Activated T-cell treated with anti-CD3 and anti-CD28 coated beads for 4 hours (primary cell): Measurements from ENCODE around the gene CCN6.
"Not testable (repeated sequence)": the region's sequence is repeated elsewhere in the genome, so short reads cannot be mapped to it uniquely, and the experiment has no call there.

ENCODE experiments used
- DNase-seq: peaks from one replicate; pipeline ENCODE4 v3.0.0-alpha.2; 2020

CCN6 gene

DNA sequence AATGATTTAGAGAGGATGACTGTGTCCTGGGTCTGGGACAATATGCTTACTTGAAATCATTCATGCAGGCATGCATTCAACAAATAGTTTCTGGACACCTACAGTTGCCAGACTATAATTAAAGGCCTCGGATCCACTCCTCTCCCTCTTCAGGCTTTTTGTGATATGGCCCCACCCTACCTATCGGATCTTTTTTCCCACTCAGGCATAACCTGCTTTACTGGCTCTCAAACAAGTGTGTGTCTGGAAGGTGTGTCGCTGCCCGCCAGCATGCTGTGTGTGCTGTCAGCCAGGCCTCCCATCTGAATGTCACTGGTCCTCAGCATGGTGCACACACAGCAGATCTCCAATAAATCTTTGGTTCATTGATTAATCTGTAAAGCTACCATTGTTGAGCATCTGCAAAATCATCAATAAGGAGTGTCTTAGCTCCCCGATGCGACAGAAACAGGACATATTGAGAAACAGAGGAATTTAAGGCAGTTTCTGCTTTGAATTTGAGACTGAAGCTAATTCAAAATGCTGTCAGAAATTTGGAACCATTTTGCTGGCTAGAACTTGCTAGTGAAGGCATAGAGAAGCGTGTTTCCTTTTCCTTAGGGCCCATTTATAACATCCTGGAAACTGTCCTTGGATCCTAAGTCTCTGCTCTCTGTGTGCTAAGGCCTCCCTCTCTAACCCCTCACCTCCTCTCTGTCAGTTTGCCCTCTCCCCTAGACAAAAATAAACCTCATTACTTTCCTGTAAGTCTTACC, 23.5 kb upstream of the CCN6 start:
- DNase-seq: no peak

- no peak for DNase-seq
Observed at GRCh38 chr6:112030961-112031660, 22.8 kb upstream of the CCN6 start.

DNA sequence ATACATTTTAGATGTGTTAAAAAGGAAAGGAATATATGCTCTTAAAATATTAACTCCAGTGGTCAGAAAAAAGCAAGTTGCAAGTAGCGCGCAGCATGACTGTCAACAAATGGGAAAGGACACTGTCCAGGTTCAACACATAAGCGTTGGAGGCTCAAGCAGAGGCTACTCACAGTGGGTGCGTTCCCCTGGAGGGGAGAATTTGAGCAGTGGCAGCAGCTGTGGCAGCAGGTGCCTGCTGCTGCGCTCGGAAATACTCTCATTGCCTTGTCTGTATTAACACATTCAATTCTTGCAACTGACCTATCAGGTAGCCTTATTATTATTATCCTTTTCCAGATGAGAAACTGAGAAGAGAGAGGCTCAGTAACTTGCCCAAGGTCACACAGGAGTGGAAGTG, 21.9 kb upstream of the CCN6 start:
- DNase-seq: no peak

DNA sequence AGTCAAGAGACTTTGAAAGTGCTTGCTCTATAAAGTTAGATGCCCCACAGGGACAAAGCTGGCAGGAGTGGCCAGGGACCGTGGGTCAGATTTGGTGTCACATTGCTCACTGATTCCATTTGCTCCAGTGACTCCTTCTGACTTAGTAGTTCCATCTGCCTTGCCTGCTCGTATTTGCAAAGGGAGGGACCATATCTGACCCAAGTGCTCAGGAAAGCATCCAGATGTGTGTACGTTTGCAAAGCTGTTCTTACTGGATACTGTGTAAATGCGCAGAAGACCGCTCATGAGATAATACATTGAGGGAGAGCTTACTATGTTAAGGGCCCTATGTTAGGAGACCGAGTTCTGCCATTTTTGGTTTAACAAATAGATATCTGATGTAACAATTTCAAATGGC, 21.2 kb upstream of the CCN6 start:
- DNase-seq: no peak

GRCh38 chr6:112033791-112034615, 19.9 kb upstream of the CCN6 start:
- DNase-seq: no peak

DNA sequence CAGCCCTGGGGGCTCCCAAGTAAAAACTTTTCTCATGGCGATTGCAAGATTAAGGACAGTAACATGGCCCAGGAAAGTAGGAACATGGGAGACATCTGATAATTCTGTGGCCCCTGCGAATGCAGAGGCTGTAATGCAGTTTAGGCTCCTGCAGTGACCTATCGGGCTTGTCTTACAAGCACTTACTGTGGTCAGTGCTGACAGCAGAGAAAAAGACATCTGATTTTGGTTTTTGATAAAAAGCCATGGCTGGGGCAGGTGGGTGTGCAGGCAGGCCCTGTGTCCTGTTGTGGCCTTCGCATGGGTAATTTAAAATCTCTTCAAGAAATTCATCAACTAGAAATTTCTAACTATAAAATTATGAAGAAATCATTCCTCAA, 19.3 kb upstream of the CCN6 start:
- DNase-seq: no peak

GRCh38 chr6:112036088-112036637, 17.7 kb upstream of the CCN6 start:
- DNase-seq: no peak

DNA sequence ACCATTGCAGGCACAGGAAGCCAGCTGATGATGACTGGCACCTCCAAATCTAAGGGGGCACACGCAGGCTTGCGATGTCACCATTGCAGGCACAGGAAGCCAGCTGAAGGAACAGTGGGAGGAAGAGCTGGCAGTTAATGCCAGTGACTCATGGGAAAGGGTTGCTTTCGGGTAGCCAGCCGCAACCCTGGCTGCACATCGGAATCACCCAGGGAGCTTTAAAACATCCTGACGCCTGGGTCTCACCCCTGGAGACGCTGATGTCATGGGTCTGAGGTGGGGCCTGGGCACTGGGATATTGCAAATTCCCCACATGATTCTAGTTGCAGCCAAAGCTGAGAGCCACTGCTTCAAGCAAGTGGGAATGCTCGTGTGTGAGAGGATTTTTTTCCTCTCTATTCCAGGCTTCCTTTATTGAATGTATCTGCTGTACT, 16.1 kb upstream of the CCN6 start:
- DNase-seq: no peak

DNA sequence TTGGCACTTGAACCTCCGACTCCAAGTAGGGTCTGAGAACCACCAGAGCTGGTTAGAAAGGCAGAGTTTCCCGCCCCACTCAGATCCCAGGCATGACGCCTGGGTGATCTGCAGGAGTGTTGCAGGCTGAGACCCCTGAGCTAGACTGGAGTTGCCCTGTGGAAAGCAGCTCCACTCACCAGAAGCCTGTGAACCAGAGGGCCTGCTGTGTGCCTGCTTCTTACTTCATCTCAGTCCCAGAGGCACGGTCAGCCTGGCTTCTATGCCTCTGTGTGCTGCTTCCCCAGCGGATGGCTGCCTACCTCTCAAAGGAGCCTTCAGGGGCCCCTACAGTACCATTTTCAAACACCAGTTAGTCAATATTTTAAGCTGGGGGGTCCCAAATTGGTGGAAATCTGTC, 15.6 kb upstream of the CCN6 start:
- DNase-seq: no peak

- no peak for DNase-seq
Observed at GRCh38 chr6:112038756-112039430, 15.0 kb upstream of the CCN6 start.

DNA sequence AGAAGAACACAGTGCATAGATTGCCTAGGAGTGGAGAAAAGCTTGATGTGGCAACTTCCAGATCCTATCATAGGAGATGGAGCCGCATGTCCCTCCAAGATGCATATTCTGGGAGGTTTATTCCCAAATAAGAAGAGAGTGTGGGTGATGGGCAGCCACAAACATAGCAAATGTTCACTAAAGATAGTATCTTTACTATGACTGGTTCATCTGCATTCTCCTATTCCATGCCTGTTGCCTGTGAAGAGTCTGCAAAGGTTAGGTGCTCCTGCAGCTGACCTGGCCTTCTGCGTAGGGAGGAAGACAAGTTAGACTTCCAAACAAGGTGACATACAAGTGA, 14.5 kb upstream of the CCN6 start:
- DNase-seq: no peak

DNA sequence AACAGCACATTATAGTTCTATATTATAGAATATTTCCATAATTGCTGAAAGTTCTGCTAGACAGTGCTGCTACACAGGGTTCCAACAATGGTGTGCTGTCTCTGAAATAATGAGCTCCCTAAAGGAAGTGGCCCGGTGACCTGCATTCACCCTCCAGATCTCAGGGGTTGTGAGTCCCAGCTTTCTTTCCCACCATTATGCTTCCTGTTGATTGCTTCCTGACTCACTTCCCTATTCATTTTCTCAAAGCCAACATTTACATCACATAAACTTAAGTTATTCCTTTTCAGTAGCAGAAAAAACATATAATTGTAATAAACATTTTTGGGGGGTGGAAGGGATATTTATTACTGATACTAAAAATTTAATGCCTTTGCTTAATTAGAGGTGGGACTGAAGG, 12.9 kb upstream of the CCN6 start:
- no peak for DNase-seq

DNA sequence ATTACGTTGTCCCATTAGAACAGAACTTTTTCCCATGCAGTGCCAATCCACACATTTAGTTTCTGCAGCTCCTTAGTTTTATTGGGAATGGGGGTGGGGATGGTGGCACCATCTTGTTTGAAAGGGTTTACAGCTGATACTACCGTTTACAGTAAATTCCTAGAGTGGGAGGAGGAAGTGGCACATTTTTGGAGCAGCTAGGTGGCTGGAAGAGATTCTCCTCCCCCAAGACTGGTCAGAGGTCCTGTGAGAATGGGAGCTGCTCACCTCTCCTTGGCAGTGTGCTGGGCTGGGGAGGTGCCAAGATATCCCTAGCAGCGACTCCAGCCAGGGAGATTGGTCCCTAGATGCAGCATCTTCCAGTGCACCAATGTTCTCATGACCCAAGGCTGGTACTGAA, 12.4 kb upstream of the CCN6 start:
- no peak for DNase-seq

DNA sequence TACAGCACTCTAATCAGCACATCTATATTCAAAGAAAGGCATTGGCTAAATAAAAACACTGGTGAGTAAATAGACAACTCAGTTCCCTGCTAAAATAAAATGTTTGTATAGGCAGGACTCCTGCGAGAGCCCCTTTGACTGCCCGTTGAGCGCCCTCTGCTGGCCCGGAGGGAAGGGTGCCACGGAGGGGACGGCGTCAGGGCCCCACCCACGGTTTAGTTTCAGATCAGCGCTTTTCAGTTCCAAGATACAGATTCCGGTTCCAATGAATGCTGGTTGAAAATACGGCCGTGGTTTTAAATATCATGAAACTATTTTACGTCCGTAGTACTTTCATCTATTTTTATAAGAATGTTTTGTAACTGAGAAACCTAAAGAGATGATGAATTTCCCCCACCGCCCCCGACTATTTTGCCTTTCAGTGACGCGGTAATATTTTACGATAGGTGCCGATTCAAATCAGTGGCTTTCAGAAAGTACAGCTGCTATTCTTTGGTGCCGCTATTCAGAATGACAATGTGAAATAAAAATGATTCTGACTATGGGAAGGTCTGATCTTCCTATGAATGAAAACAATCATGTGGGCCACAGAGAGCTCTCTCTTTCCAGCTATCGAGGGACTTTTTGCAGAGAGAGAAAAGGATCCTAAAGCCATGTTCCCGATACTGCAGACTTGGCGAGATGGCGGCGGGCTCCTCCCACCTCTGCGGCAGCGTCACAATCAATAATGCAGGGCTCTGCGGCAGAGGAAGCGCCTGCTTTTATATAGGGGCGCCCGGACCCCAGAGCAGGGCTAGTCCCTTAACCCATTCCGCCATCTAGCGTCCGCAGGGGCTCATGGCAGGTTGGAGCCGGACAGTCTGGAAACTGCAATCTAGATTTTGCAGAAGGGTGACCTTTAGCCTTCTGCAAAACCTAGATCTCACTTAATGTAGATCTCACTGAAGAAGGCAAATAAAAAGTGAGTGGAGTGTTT, 10.6 kb upstream of the CCN6 start:
- DNase-seq: peak; percentile 92

DNA sequence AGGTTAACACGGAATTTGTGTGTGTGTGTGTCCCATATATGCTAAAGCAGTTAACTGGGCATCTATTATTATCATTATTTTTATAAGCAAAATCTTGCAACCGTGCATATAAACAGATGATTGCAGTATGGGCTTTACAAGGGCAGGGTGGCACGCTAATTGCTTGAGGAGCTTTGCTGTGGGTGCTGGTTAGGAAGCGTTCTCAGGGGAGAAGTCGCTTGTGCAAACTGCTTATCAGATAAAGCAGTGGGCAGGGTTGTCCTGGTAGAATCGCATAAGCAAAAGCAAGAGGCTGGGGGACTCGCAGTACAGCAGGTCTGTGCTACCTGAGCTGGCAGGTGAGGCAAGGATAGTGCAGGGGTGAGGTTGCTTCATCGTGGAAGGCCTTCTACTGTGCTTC, 9.7 kb upstream of the CCN6 start:
- no peak for DNase-seq

GRCh38 chr6:112044856-112045255, 9.0 kb upstream of the CCN6 start:
- no peak for DNase-seq

GRCh38 chr6:112047523-112047922, 6.4 kb upstream of the CCN6 start:
- DNase-seq: not testable (repeated sequence)

DNA sequence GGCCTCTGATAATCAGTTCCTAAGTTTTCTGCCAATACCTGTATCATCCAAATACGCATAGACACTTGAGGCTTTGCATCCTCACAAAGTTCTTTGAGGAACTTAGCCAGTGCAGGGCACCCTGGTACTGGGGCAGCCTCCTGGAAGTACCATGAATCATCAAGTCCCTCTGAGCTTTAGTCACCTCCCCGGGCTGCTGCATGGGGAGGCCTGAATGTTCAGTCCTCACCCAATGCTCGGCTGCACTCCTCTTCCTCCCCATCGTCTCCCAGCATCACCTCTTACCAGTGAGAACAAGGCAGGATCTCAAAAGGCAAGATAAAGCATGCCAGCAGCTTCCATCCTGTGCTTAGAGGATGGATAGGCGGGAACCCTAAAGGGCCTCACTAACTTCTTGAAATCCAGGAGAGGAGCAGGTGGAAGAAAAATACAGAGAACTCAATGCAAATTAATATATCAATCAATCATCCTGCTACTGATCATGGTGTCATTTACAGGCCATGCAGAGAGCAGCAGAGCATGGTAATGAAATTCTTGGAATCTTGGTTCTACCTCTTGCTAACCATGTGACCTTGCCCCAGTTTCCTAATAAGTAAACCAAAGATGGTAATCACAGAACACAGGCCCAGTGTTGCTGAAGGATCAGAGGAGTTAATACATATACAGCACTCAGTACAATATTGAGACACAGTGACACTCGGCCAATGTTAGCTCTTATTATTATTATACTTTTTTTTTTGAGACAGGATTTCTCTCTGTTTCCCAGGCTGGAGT, 4.7 kb upstream of the CCN6 start:
- no peak for DNase-seq

- DNase-seq: no peak
Observed at GRCh38 chr6:112049996-112050395, 3.9 kb upstream of the CCN6 start.

- no peak for DNase-seq
Observed at GRCh38 chr6:112050429-112050828, 3.5 kb upstream of the CCN6 start.

GRCh38 chr6:112051251-112051740, 2.6 kb upstream of the CCN6 start:
- DNase-seq: not testable (repeated sequence)
